IMR-90 (cell line): Measurements from ENCODE around the gene SDC4. TPM values are rescaled to one million over a fixed set of nuclear protein-coding genes. Genes with fewer than 3 reads are reported as not detected.

ENCODE experiments used
- ATAC-seq: fragments of 200-7000 bp; cut with Tn5 transposase; 2 replicates; pipeline ENCODE4 v1.9.1; 2020; ENCODE audit warnings: low read depth, mild to moderate bottlenecking, moderate library complexity
- BruUV-seq: library from RNA; stranded (reverse); fragments of 400-500 nt; replicated peaks from 2 replicates; lab custom pipeline; 2021; lab: Mats Ljungman, UMichigan
- CTCF ChIA-PET: fragments of 300-600 bp; formaldehyde crosslinking; extraction: SDS; loops from one replicate; lab custom pipeline; 2021; ENCODE audit warnings: antibody characterized with exemption; lab: Yijun Ruan, JAX
- POLR2A ChIA-PET: fragments of 300-600 bp; sonication (Branson Sonifier 250); formaldehyde crosslinking; loops from one replicate; lab custom pipeline; 2022; ENCODE audit warnings: antibody characterized with exemption; ENCODE audit not compliant: unreplicated experiment; lab: Charles Lee
- DNase-seq: peaks from one replicate; pipeline ENCODE4 v3.0.0; 2013
- H2AFZ ChIP-seq: replicated peaks from 2 replicates; pipeline ENCODE3; 2013; ENCODE audit warnings: low read length, mild to moderate bottlenecking; ENCODE audit not compliant: poor library complexity
- H2AK5ac ChIP-seq: 2 replicates; pipeline ENCODE4 v1.6.1; 2013; ENCODE audit warnings: low read depth, low read length, inconsistent platforms
- H2AK9ac ChIP-seq: replicated peaks from 2 replicates; pipeline ENCODE3; 2013; ENCODE audit warnings: mild to moderate bottlenecking, low read depth, low read length, moderate library complexity; ENCODE audit not compliant: poor library complexity
- H2BK120ac ChIP-seq: 2 replicates; pipeline ENCODE4 v1.6.1; 2013; ENCODE audit warnings: low read depth, low read length, inconsistent platforms
- H2BK15ac ChIP-seq: 3 replicates; pipeline ENCODE4 v1.6.1; 2013; ENCODE audit warnings: low read depth, low read length, inconsistent platforms
- H2BK20ac ChIP-seq: 2 replicates; pipeline ENCODE4 v1.6.1; 2013; ENCODE audit warnings: low read depth, mild to moderate bottlenecking, inconsistent platforms, low read length, moderate library complexity
- H2BK5ac ChIP-seq: 2 replicates; pipeline ENCODE4 v1.6.1; 2013; ENCODE audit warnings: mild to moderate bottlenecking, low read depth, low read length, inconsistent platforms; ENCODE audit not compliant: poor library complexity, severe bottlenecking
- H3K14ac ChIP-seq: replicated peaks from 2 replicates; pipeline ENCODE4 v1.6.1; 2013; ENCODE audit warnings: low read depth, low read length, inconsistent platforms
- H3K18ac ChIP-seq: 2 replicates; pipeline ENCODE4 v1.6.1; 2013; ENCODE audit warnings: low read depth, low read length, control low read depth
- H3K23ac ChIP-seq: 2 replicates; pipeline ENCODE4 v1.6.1; 2013; ENCODE audit warnings: low read depth, low read length, inconsistent platforms
- H3K27ac ChIP-seq: 2 replicates; pipeline ENCODE4 v1.5.1; 2013; ENCODE audit warnings: mild to moderate bottlenecking, control low read depth, low read length; ENCODE audit not compliant: insufficient read depth
- H3K27me3 ChIP-seq: 2 replicates; pipeline ENCODE4 v1.6.1; 2013; ENCODE audit warnings: low read length; ENCODE audit not compliant: control insufficient read depth, insufficient read depth
- H3K36me3 ChIP-seq: 2 replicates; pipeline ENCODE4 v1.6.1; 2013; ENCODE audit warnings: low read length, mixed read lengths; ENCODE audit not compliant: control insufficient read depth, insufficient read depth
- H3K4ac ChIP-seq: 2 replicates; pipeline ENCODE4 v1.6.1; 2013; ENCODE audit warnings: low read depth, low read length, inconsistent platforms
- H3K4me1 ChIP-seq: 2 replicates; pipeline ENCODE4 v1.6.1; 2013; ENCODE audit warnings: low read length, mixed read lengths; ENCODE audit not compliant: control insufficient read depth, insufficient read depth
- H3K4me2 ChIP-seq: 2 replicates; pipeline ENCODE4 v1.6.1; 2013; ENCODE audit warnings: low read depth, mild to moderate bottlenecking, control low read depth, low read length, moderate library complexity
- H3K4me3 ChIP-seq: 2 replicates; pipeline ENCODE4 v1.5.1; 2013; ENCODE audit warnings: low read depth, mild to moderate bottlenecking, control low read depth, low read length, moderate library complexity; ENCODE audit not compliant: insufficient read depth
- H3K56ac ChIP-seq: 2 replicates; pipeline ENCODE4 v1.6.1; 2013; ENCODE audit warnings: low read length, inconsistent platforms; ENCODE audit not compliant: insufficient read depth; ENCODE audit errors: extremely low read depth
- H3K79me1 ChIP-seq, 2 experiments: 2 replicates each; pipeline ENCODE4 v1.6.1; 2013; ENCODE audit warnings: low read length in 2 of 2, inconsistent platforms in 1 of 2, low read depth in 1 of 2
- H3K9ac ChIP-seq: 2 replicates; pipeline ENCODE4 v1.6.1; 2013; ENCODE audit warnings: low read depth, low read length, control low read depth
- H3K9me1 ChIP-seq: 2 replicates; pipeline ENCODE4 v1.6.1; 2013; ENCODE audit warnings: low read length, inconsistent platforms; ENCODE audit not compliant: insufficient read depth
- H3K9me3 ChIP-seq: 2 replicates; pipeline ENCODE4 v1.6.1; 2013; ENCODE audit warnings: low read length; ENCODE audit not compliant: control insufficient read depth, insufficient read depth
- H4K20me1 ChIP-seq: 2 replicates; pipeline ENCODE4 v1.6.1; 2013; ENCODE audit warnings: low read length, inconsistent platforms; ENCODE audit not compliant: insufficient read depth
- H4K5ac ChIP-seq: 2 replicates; pipeline ENCODE4 v1.6.1; 2013; ENCODE audit warnings: mild to moderate bottlenecking, low read depth, low read length, control low read depth
- H4K8ac ChIP-seq, 2 experiments: 2 replicates each; pipeline ENCODE4 v1.6.1; 2013; ENCODE audit warnings: low read depth in 2 of 2, low read length in 2 of 2, control low read depth in 1 of 2, inconsistent platforms in 1 of 2
- H4K91ac ChIP-seq: 2 replicates; pipeline ENCODE4 v1.6.1; 2013; ENCODE audit warnings: low read depth, low read length, inconsistent platforms; ENCODE audit not compliant: insufficient read depth
- MAZ ChIP-seq: IDR thresholded peaks from 2 replicates; pipeline ENCODE4 v1.6.1; 2012; ENCODE audit warnings: low read depth, mild to moderate bottlenecking, low read length, improper control_type of control experiment, moderate library complexity, borderline replicate concordance
- MXI1 ChIP-seq: IDR thresholded peaks from 2 replicates; pipeline ENCODE4 v1.6.1; 2012; ENCODE audit warnings: low read depth, mild to moderate bottlenecking, low read length, moderate library complexity, borderline replicate concordance
- RAD21 ChIP-seq: IDR thresholded peaks from 2 replicates; pipeline ENCODE4 v1.6.1; 2012; ENCODE audit warnings: low read length, improper control_type of control experiment
- RCOR1 ChIP-seq: IDR thresholded peaks from 2 replicates; pipeline ENCODE4 v1.6.1; 2012; ENCODE audit warnings: mild to moderate bottlenecking, low read length, improper control_type of control experiment; ENCODE audit not compliant: insufficient replicate concordance
- SMC3 ChIP-seq: fragments of 150-350 bp; IDR thresholded peaks from 2 replicates; pipeline ENCODE4 v1.6.1; 2016; ENCODE audit warnings: low read depth, mild to moderate bottlenecking, antibody characterized with exemption, low read length, moderate library complexity
- USF2 ChIP-seq: fragments of 150-350 bp; IDR thresholded peaks from 2 replicates; pipeline ENCODE4 v1.6.1; 2017; ENCODE audit warnings: mild to moderate bottlenecking, antibody characterized with exemption, low read length, low read depth
- WGBS, 2 experiments: methylation state at CpG; one replicate each; pipeline versions ENCODE4 v1.1.5 to v1.1.7; 2013; ENCODE audit warnings: missing lambda C conversion rate in 2 of 2; ENCODE audit not compliant: insufficient read length in 1 of 2; ENCODE audit errors: extremely low coverage in 2 of 2; 5-methylcytosine and 5-hydroxymethylcytosine counted together
- dilution Hi-C: fragments of 300-500 bp; cut with HindIII; formaldehyde crosslinking; loops from one replicate; pipeline ENCODE4 v1.14.3; 2018; ENCODE audit warnings: low sequenced_read_pairs; ENCODE audit not compliant: unreplicated experiment
- in situ Hi-C: fragments of 300-500 bp; cut with MboI; formaldehyde crosslinking; loops from 3 replicates; pipeline ENCODE4 v1.14.3; 2019; ENCODE audit warnings: low sequenced_read_pairs, inconsistent platforms, mixed read lengths
- intact Hi-C: fragments of 100-400 bp; cut with micrococcal nuclease; formaldehyde crosslinking; loops from 2 replicates; pipeline ENCODE4 v1.10.0; 2022
- polyA plus RNA-seq, 3 experiments: library from polyadenylated mRNA; depleted of rRNA; stranded (reverse); fragments of >200 nt; gene quantifications; 2 replicates each; pipeline ENCODE4 v1.2.3, GENCODE V29; 2012; ENCODE audit warnings: low replicate concordance in 1 of 3
- total RNA-seq: library from RNA; depleted of rRNA; stranded (reverse); fragments of >200 nt; gene quantifications from 2 replicates; pipeline ENCODE4 v1.2.3, GENCODE V29; 2012

The SDC4 gene
- total and polyA plus RNA-seq, 2 of the 4 experiments (the other 2 are of a cell fraction) = 203 to 265 TPM

- Histone ChIP-seq H3K9me1 (no peaks in the 10 kb centered on the region), H3K36me3 (no peaks in the 10 kb centered on the region), H3K18ac (no peak within 1 kb of the TSS), H3K27ac (no peak within 1 kb of the TSS), H4K5ac (no peak within 1 kb of the TSS), H3K4ac (no peak within 1 kb of the TSS), H3K4me2 (no peak within 1 kb of the TSS), H3K4me3 (no peak within 1 kb of the TSS), H4K8ac (no peak within 1 kb of the TSS), H2AK9ac (no peak within 1 kb of the TSS), H2BK15ac (no peak within 1 kb of the TSS), H2BK120ac (no peak within 1 kb of the TSS), H3K4me1 (peaks cover 2% of the 10 kb centered on the region; the same call in 1 of the 2 replicates), H2BK20ac (no peak within 1 kb of the TSS), H3K23ac (no peak within 1 kb of the TSS), H3K9me3 (no peaks in the 10 kb centered on the region), H4K20me1 (no peaks in the 10 kb centered on the region), H3K79me1 (no peaks in the 10 kb centered on the region), H3K27me3 (peaks cover 53% of the 10 kb centered on the region), H2BK5ac (no peak within 1 kb of the TSS), H2AFZ (peak within 1 kb of the TSS; percentile 7), H3K9ac (no peak within 1 kb of the TSS), H4K91ac (no peak within 1 kb of the TSS), H3K56ac (no peak within 1 kb of the TSS), H2AK5ac (no peak within 1 kb of the TSS), H3K14ac (no peak within 1 kb of the TSS)
- POLR2A ChIA-PET = no interaction called here
- no TSS peak for BruUV-seq
- in situ Hi-C loops (no loop called here), dilution Hi-C loops (no loop called here), intact Hi-C loops (no loop called here)
- TF ChIP-seq SMC3 = no peak
- TF ChIP-seq USF2 = no peak
- no peak for TF ChIP-seq RCOR1
- no peak for TF ChIP-seq RAD21
- no peak for TF ChIP-seq MXI1
- no peak for TF ChIP-seq MAZ
- CTCF ChIA-PET = interaction anchor here (0.6 kb wide), 1 partner anchor 11 kb away, joined by 3 read pairs; no protein-coding TSS in a partner anchor
- ATAC-seq (no peak), DNase-seq (no peak)
- 20% methylated on average over 1 of the region's 20 CpGs; no CpG with 5 or more reads in 1 of the 2 experiments for WGBS, 2 experiments
Measured at GRCh38 chr20:45308117-45308778, 40.0 kb downstream of the SDC4 start, which contains the start of gene MATN4. TSS of gene MATN4 (minus strand) at chr20:45308299. CDS start at chr20:45305582, 2,717 bp downstream.
